Stimulated activated CD4-positive, alpha-beta T cell treated with anti-CD3 and anti-CD28 coated beads, TNF-alpha, amount 100 ng/mL, for 1 hour (primary cell): ENCODE measurements around the gene SIK1.

ENCODE experiments used
- DNase-seq, 3 donors: peaks; one replicate each; pipeline ENCODE4 v3.0.0-alpha.2; 2020; ENCODE audit warnings: low read depth in 3 of 3, low spot score in 1 of 3

Gene SIK1

GRCh38 chr21:43369124-43369523 lies 57.8 kb downstream of the SIK1 start:
- no peak for DNase-seq

GRCh38 chr21:43368685-43369084 lies 58.2 kb downstream of the SIK1 start:
- no peak for DNase-seq

- no peak for DNase-seq
Observed at GRCh38 chr21:43367859-43368258, 59.1 kb downstream of the SIK1 start.

- DNase-seq, result no peak
Observed at GRCh38 chr21:43367296-43367695, 59.6 kb downstream of the SIK1 start.

GRCh38 chr21:43366656-43367055 lies 60.3 kb downstream of the SIK1 start:
- no peak for DNase-seq

GRCh38 chr21:43365611-43366426 lies 61.1 kb downstream of the SIK1 start:
- no peak for DNase-seq

- no peak for DNase-seq
Observed at GRCh38 chr21:43364851-43365424, 62.0 kb downstream of the SIK1 start.
